GM19372 (cell line): ENCODE data around the gene DGLUCY.
"Not testable (repeated sequence)": the region's sequence is repeated elsewhere in the genome, so short reads cannot be mapped to it uniquely, and the experiment has no call there.

Experiments used
- ATAC-seq: cut with Tn5 transposase; IDR thresholded peaks from one replicate; pipeline ENCODE4 v1.9.1; 2021; ENCODE audit warnings: mild to moderate bottlenecking, low read depth, moderate library complexity; ENCODE audit not compliant: unreplicated experiment

Gene DGLUCY

GRCh38 chr14:91202234-91202974, 88.5 kb downstream of the DGLUCY start:
- no peak for ATAC-seq

GRCh38 chr14:91204657-91205056, 90.8 kb downstream of the DGLUCY start:
- no peak for ATAC-seq

GRCh38 chr14:91205459-91205858, 91.6 kb downstream of the DGLUCY start:
- ATAC-seq = no peak

GRCh38 chr14:91207008-91207407, 93.1 kb downstream of the DGLUCY start:
- ATAC-seq = no peak

GRCh38 chr14:91211017-91211416, 97.1 kb downstream of the DGLUCY start:
- no peak for ATAC-seq

- ATAC-seq = no peak
Observed at GRCh38 chr14:91214306-91214705, 100.4 kb downstream of the DGLUCY start.

- no peak for ATAC-seq
Observed at GRCh38 chr14:91215381-91215780, 101.5 kb downstream of the DGLUCY start.

- no peak for ATAC-seq
Observed at GRCh38 chr14:91216731-91217226, 102.9 kb downstream of the DGLUCY start.

- no peak for ATAC-seq
Observed at GRCh38 chr14:91218014-91218413, 104.1 kb downstream of the DGLUCY start.

- no peak for ATAC-seq
Observed at GRCh38 chr14:91219517-91220389, 105.9 kb downstream of the DGLUCY start.

- no peak for ATAC-seq
Observed at GRCh38 chr14:91220581-91221000, 106.7 kb downstream of the DGLUCY start.

- ATAC-seq = no peak
Observed at GRCh38 chr14:91221270-91221669, 107.4 kb downstream of the DGLUCY start.

- ATAC-seq = no peak
Observed at GRCh38 chr14:91223028-91223783, 109.3 kb downstream of the DGLUCY start.

- ATAC-seq = no peak
Observed at GRCh38 chr14:91225025-91225424, 111.2 kb downstream of the DGLUCY start.

GRCh38 chr14:91226360-91226759, 112.5 kb downstream of the DGLUCY start:
- not testable (repeated sequence) for ATAC-seq

- no peak for ATAC-seq
Observed at GRCh38 chr14:91227183-91227628, 113.3 kb downstream of the DGLUCY start.

- peak; percentile 68 for ATAC-seq
Observed at GRCh38 chr14:91228112-91229004, 114.5 kb downstream of the DGLUCY start.

GRCh38 chr14:91229005-91229382, 115.1 kb downstream of the DGLUCY start:
- ATAC-seq = no peak

- ATAC-seq = peak; percentile 53
Observed at GRCh38 chr14:91229743-91230200, 115.9 kb downstream of the DGLUCY start.
